Measurements from ENCODE around the gene PARK7. TPM values are rescaled to one million over a fixed set of nuclear protein-coding genes. Genes with fewer than 3 reads are reported as not detected.
"Not testable (repeated sequence)": the region's sequence is repeated elsewhere in the genome, so short reads cannot be mapped to it uniquely, and the experiment has no call there.

PARK7 gene
- total and polyA plus RNA-seq, 7 experiments from 2014 or later, result 97.1 to 364 (median 114) TPM

DNA sequence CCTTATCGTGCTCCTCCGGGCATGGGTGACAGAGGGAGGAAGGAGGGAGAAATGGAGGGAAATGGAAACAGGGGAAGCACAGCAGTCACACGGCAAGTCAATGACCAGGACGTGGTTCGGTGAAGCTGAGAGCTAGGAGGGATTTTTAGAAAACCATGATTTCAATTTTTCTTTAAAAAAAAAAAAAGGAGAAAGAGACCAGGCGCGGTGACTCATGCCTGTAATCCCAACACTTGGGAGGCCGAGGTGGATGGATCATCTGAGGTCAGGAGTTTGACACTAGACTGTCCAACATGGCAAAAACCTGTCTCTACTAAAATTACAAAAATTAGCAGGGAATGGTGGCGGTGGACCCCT lies 20.1 kb upstream of the PARK7 start:
- intact Hi-C loops (cut with micrococcal nuclease), result no loop called here
- ChIA-PET CTCF (no interaction called here), POLR2A (interaction anchor here (1.3 kb wide), 1 partner anchor 20 kb away, joined by 3 read pairs; the partner anchor contains the start of gene PARK7)
- ATAC-seq (no peak), DNase-seq (no peak)
- peaks cover 10 to 26% of the 10 kb centered on the region in 2 donors for H3K4me1 ChIP-seq (ENCODE audit: control insufficient read depth in 2 of 2, insufficient read depth in 2 of 2, low read length in 2 of 2)
- H3K27me3 Mint-ChIP-seq, result peaks cover 30 to 42% (median 39%) of the 10 kb centered on the region in 5 donors
- peak overlapping the region; percentile 8 to 96 (median 78) for H3K4me3 Mint-ChIP-seq
- H3K9me3 ChIP-seq (ENCODE audit: control insufficient read depth in 2 of 3, low read length in 3 of 3), result no peaks in the 10 kb centered on the region
- H3K36me3 Mint-ChIP-seq, result peaks cover 0 to 3% (median 0%) of the 10 kb centered on the region in 5 donors
- H3K36me3 ChIP-seq (ENCODE audit: control insufficient read depth in 2 of 3, insufficient read depth in 3 of 3, low read length in 3 of 3), result no peaks in the 10 kb centered on the region
- H3K9me3 Mint-ChIP-seq, result no peaks in the 10 kb centered on the region
- H3K27me3 ChIP-seq (ENCODE audit: control insufficient read depth in 2 of 2, insufficient read depth in 2 of 2, low read length in 2 of 2), result peaks cover 0 to 10% of the 10 kb centered on the region in 2 donors
- H3K27ac ChIP-seq (ENCODE audit: low read depth, low read length), result no peak overlapping the region
- peaks cover 20 to 30% (median 24%) of the 10 kb centered on the region in 7 donors for H3K4me1 Mint-ChIP-seq
- H3K27ac Mint-ChIP-seq, result peak overlapping the region in 3 of 9 donors; percentile 14 to 75 (median 35)
- H3K4me3 ChIP-seq (ENCODE audit: low read length), result no peak overlapping the region

GRCh38 chr1:7942214-7942921 lies 19.1 kb upstream of the PARK7 start:
- Histone ChIP-seq H3K27ac (ENCODE audit: low read depth, low read length) (no peak overlapping the region), H3K27me3 (ENCODE audit: control insufficient read depth in 2 of 2, insufficient read depth in 2 of 2, low read length in 2 of 2) (peaks cover 0 to 10% of the 10 kb centered on the region in 2 donors), H3K4me3 (ENCODE audit: low read length) (peak overlapping the region; percentile 52), H3K9me3 (ENCODE audit: control insufficient read depth in 2 of 3, low read length in 3 of 3) (no peaks in the 10 kb centered on the region), H3K36me3 (ENCODE audit: control insufficient read depth in 2 of 3, insufficient read depth in 3 of 3, low read length in 3 of 3) (no peaks in the 10 kb centered on the region), H3K4me1 (ENCODE audit: control insufficient read depth in 2 of 2, insufficient read depth in 2 of 2, low read length in 2 of 2) (peaks cover 10 to 26% of the 10 kb centered on the region in 2 donors)
- peaks cover 0 to 3% (median 0%) of the 10 kb centered on the region in 5 donors for H3K36me3 Mint-ChIP-seq
- peaks cover 20 to 30% (median 24%) of the 10 kb centered on the region in 7 donors for H3K4me1 Mint-ChIP-seq
- ChIA-PET CTCF (no interaction called here), POLR2A (interaction anchor here (1.3 kb wide), 1 partner anchor 19 kb away, joined by 3 read pairs; the partner anchor contains the start of gene PARK7)
- no peaks in the 10 kb centered on the region for H3K9me3 Mint-ChIP-seq
- H3K4me3 Mint-ChIP-seq, result peak overlapping the region; percentile 67 to 96 (median 78)
- DNase-seq (peak in 6 of 9 donors; percentile 10 to 47 (median 21)), ATAC-seq (peak; percentile 75)
- intact Hi-C loops (cut with micrococcal nuclease), result no loop called here
- H3K27me3 Mint-ChIP-seq, result peaks cover 26 to 42% (median 34%) of the 10 kb centered on the region in 5 donors
- H3K27ac Mint-ChIP-seq, result peak overlapping the region in 4 of 9 donors; percentile 48 to 78 (median 73)

DNA sequence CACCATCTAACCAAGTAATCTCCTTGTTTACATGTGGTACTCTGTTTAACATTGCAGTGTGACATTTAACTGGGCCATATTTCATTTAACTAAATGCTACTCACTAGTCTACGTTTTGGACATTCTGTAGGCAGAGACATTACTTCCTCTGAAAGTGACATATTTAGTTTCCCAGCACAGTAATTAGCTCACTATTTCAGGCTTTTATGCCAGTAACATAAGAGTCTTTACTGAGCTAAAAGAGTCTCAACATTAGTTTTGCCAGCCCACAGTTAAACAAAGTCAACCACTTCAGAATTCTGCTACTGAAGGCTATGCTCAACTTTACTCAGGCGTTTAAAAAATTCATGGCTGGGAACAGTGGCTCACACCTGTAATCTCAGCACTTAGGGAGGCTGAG lies 18.3 kb upstream of the PARK7 start:
- ChIA-PET POLR2A (no interaction called here), CTCF (no interaction called here)
- Histone ChIP-seq H3K36me3 (ENCODE audit: control insufficient read depth in 2 of 3, insufficient read depth in 3 of 3, low read length in 3 of 3) (no peaks in the 10 kb centered on the region), H3K9me3 (ENCODE audit: control insufficient read depth in 2 of 3, low read length in 3 of 3) (no peaks in the 10 kb centered on the region), H3K4me3 (ENCODE audit: low read length) (no peak overlapping the region), H3K27me3 (ENCODE audit: control insufficient read depth in 2 of 2, insufficient read depth in 2 of 2, low read length in 2 of 2) (peaks cover 0 to 10% of the 10 kb centered on the region in 2 donors), H3K27ac (ENCODE audit: low read depth, low read length) (no peak overlapping the region), H3K4me1 (ENCODE audit: control insufficient read depth in 2 of 2, insufficient read depth in 2 of 2, low read length in 2 of 2) (peaks cover 10 to 26% of the 10 kb centered on the region in 2 donors)
- H3K27ac Mint-ChIP-seq, result peak overlapping the region in 1 of 9 donors; percentile 78
- no peak for DNase-seq
- no peaks in the 10 kb centered on the region for H3K9me3 Mint-ChIP-seq
- peaks cover 22 to 39% (median 31%) of the 10 kb centered on the region in 5 donors for H3K27me3 Mint-ChIP-seq
- peaks cover 20 to 30% (median 24%) of the 10 kb centered on the region in 7 donors for H3K4me1 Mint-ChIP-seq
- peaks cover 0 to 3% (median 0%) of the 10 kb centered on the region in 5 donors for H3K36me3 Mint-ChIP-seq
- ATAC-seq, result no peak
- intact Hi-C loops (cut with micrococcal nuclease), result no loop called here
- peak overlapping the region in 8 of 10 donors; percentile 8 to 96 (median 67) for H3K4me3 Mint-ChIP-seq

GRCh38 chr1:7948960-7949359 lies 12.6 kb upstream of the PARK7 start:
- no peaks in the 10 kb centered on the region for H3K36me3 ChIP-seq (ENCODE audit: control insufficient read depth in 2 of 3, insufficient read depth in 3 of 3, low read length in 3 of 3)
- H3K9me3 ChIP-seq (ENCODE audit: control insufficient read depth in 2 of 3, low read length in 3 of 3), result no peaks in the 10 kb centered on the region
- ChIA-PET CTCF (interaction anchor here (1.0 kb wide), 1 partner anchor 459 kb away, joined by 4 read pairs; no protein-coding TSS in a partner anchor), POLR2A (interaction anchor here (0.5 to 1.0 kb wide), 6 partner anchors 8 to 19 kb away, joined by 3 to 5 read pairs (median 4); partner anchors contain the start of genes PARK7 and TNFRSF9)
- no peaks in the 10 kb centered on the region for H3K27me3 Mint-ChIP-seq
- peaks cover 7 to 18% of the 10 kb centered on the region in 2 donors for H3K4me1 ChIP-seq (ENCODE audit: control insufficient read depth in 2 of 2, insufficient read depth in 2 of 2, low read length in 2 of 2)
- H3K9me3 Mint-ChIP-seq, result no peaks in the 10 kb centered on the region
- H3K27ac ChIP-seq (ENCODE audit: low read depth, low read length), result no peak overlapping the region
- ATAC-seq, result peak; percentile 68
- intact Hi-C loops (cut with micrococcal nuclease), result no loop called here
- H3K4me3 ChIP-seq (ENCODE audit: low read length), result no peak overlapping the region
- H3K27me3 ChIP-seq (ENCODE audit: control insufficient read depth in 2 of 2, insufficient read depth in 2 of 2, low read length in 2 of 2), result no peaks in the 10 kb centered on the region
- peaks cover 9 to 27% (median 20%) of the 10 kb centered on the region in 7 donors for H3K4me1 Mint-ChIP-seq
- peak overlapping the region in 4 of 9 donors; percentile 1 to 57 (median 19) for H3K27ac Mint-ChIP-seq
- peak in 7 of 9 donors; percentile 32 to 61 (median 38) for DNase-seq
- peaks cover 0 to 3% (median 0%) of the 10 kb centered on the region in 5 donors for H3K36me3 Mint-ChIP-seq
- peak overlapping the region in 1 of 10 donors; percentile 36 for H3K4me3 Mint-ChIP-seq

- DNase-seq; CTCF ChIA-PET; H3K36me3 Mint-ChIP-seq; H3K27ac Mint-ChIP-seq; H3K9me3 ChIP-seq (ENCODE audit: control insufficient read depth in 2 of 3, low read length in 3 of 3); H3K27me3 Mint-ChIP-seq; H3K36me3 ChIP-seq (ENCODE audit: control insufficient read depth in 2 of 3, insufficient read depth in 3 of 3, low read length in 3 of 3); H3K27me3 ChIP-seq (ENCODE audit: control insufficient read depth in 2 of 2, insufficient read depth in 2 of 2, low read length in 2 of 2); POLR2A ChIA-PET; H3K4me3 ChIP-seq (ENCODE audit: low read length); H3K4me3 Mint-ChIP-seq; H3K27ac ChIP-seq (ENCODE audit: low read depth, low read length); ATAC-seq; H3K9me3 Mint-ChIP-seq: not testable (repeated sequence)
- intact Hi-C loops (cut with micrococcal nuclease), result loop anchor here (1.0 kb wide), 1 partner anchor 9 kb away; the partner anchor contains the start of gene PARK7 (in 2 of the 2)
- H3K4me1 Mint-ChIP-seq, result peaks cover 15 to 53% (median 45%) of the 10 kb centered on the region in 7 donors
- H3K4me1 ChIP-seq (ENCODE audit: control insufficient read depth in 2 of 2, insufficient read depth in 2 of 2, low read length in 2 of 2), result peaks cover 24 to 35% of the 10 kb centered on the region in 2 donors
Measured at GRCh38 chr1:7952791-7953190, 8.7 kb upstream of the PARK7 start.

- ATAC-seq (peak; percentile 92), DNase-seq (peak; percentile 40 to 90 (median 47))
- intact Hi-C loops (cut with micrococcal nuclease), result loop anchor here (1.0 kb wide), 1 partner anchor 7 kb away; the partner anchor contains the start of gene PARK7 (in 2 of the 2)
- Mint-ChIP-seq H3K36me3 (peaks cover 0 to 3% (median 0%) of the 10 kb centered on the region in 5 donors), H3K4me1 (peaks cover 11 to 48% (median 40%) of the 10 kb centered on the region in 7 donors), H3K4me3 (peak overlapping the region; percentile 81 to 94 (median 90)), H3K27ac (peak overlapping the region; percentile 88 to 97 (median 95)), H3K9me3 (no peaks in the 10 kb centered on the region), H3K27me3 (no peaks in the 10 kb centered on the region)
- H3K9me3 ChIP-seq (ENCODE audit: control insufficient read depth in 2 of 3, low read length in 3 of 3), result no peaks in the 10 kb centered on the region
- no peaks in the 10 kb centered on the region for H3K27me3 ChIP-seq (ENCODE audit: control insufficient read depth in 2 of 2, insufficient read depth in 2 of 2, low read length in 2 of 2)
- H3K36me3 ChIP-seq (ENCODE audit: control insufficient read depth in 2 of 3, insufficient read depth in 3 of 3, low read length in 3 of 3), result no peaks in the 10 kb centered on the region
- peak overlapping the region; percentile 86 for H3K27ac ChIP-seq (ENCODE audit: low read depth, low read length)
- ChIA-PET POLR2A (no interaction called here), CTCF (no interaction called here)
- H3K4me1 ChIP-seq (ENCODE audit: control insufficient read depth in 2 of 2, insufficient read depth in 2 of 2, low read length in 2 of 2), result peaks cover 24 to 30% of the 10 kb centered on the region in 2 donors
- H3K4me3 ChIP-seq (ENCODE audit: low read length), result peak overlapping the region; percentile 87
Measured at GRCh38 chr1:7953850-7954609, 7.5 kb upstream of the PARK7 start.

Measured in naive thymus-derived CD4-positive, alpha-beta T cell (primary cell).